Measurements from ENCODE around the gene TMEM184C. TPM values are rescaled to one million over a fixed set of nuclear protein-coding genes. Genes with fewer than 3 reads are reported as not detected.

Gene TMEM184C
- total RNA-seq, 1 experiment from 2014 or later, result 43.8 TPM

DNA sequence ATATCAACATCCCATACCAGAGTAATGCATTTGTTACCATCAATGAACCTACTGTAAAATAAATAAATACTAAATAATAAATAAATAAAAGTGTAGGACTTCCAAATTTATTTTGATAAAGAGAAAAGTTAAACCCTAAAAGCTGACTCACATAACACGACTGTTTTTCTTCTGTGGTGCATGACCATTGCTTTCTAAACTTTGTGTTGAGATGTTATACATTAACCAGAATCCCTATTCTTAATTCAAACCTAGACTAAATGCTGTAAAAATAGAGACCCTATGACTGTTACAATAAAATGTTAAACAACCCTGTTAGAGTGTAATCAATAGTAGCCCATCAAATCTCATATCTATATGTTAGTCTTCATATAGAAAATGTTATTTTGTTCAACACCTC lies 87.6 kb downstream of the TMEM184C start:
- Mint-ChIP-seq H3K36me3 (ENCODE audit: insufficient read depth in 1 of 3, low read depth in 3 of 3) (no peaks in the 10 kb centered on the region), H3K4me1 (peaks cover 4 to 7% of the 10 kb centered on the region in 2 experiments; a peak in 3 of 4 replicates), H3K9me3 (peaks cover 0 to 2% of the 10 kb centered on the region in 2 experiments; a peak in 2 of 5 replicates), H3K4me3 (no peak overlapping the region), H3K27me3 (ENCODE audit: low read depth) (no peaks in the 10 kb centered on the region; the same call in 1 of the 2 replicates), H3K27ac (no peak overlapping the region)
- Histone ChIP-seq H3T11ph (ENCODE audit: low read length) (no peak overlapping the region), H2BK120ac (ENCODE audit: low read depth, low read length, poor library complexity, severe bottlenecking) (no peak overlapping the region), H2AK5ac (ENCODE audit: insufficient read length, low read length) (no peak overlapping the region), H3K79me2 (ENCODE audit: insufficient read depth, low read length) (no peaks in the 10 kb centered on the region), H3K79me1 (ENCODE audit: insufficient read depth, low read depth, low read length, poor library complexity, severe bottlenecking) (no peaks in the 10 kb centered on the region), H4K91ac (ENCODE audit: insufficient read length, low read depth, low read length) (no peak overlapping the region), H3K9me3 (ENCODE audit: control insufficient read depth, low read depth, low read length) (no peaks in the 10 kb centered on the region), H3K4me1 (ENCODE audit: insufficient read depth, low read length) (no peaks in the 10 kb centered on the region), H2BK15ac (ENCODE audit: low read depth, low read length) (no peak overlapping the region), H3K27ac (ENCODE audit: insufficient read length, low read depth, low read length) (no peak overlapping the region), H3K23me2 (ENCODE audit: insufficient read length, low read depth, low read length, poor library complexity, severe bottlenecking) (no peaks in the 10 kb centered on the region), H2BK20ac (ENCODE audit: low read depth, low read length, poor library complexity, severe bottlenecking) (no peak overlapping the region), H2AFZ (ENCODE audit: low read length) (no peak overlapping the region), H3K27me3 (ENCODE audit: insufficient read depth, low read length) (no peaks in the 10 kb centered on the region), H2BK12ac (ENCODE audit: insufficient read length, low read depth, low read length) (no peak overlapping the region), H4K20me1 (ENCODE audit: control insufficient read depth, insufficient read depth, insufficient read length) (no peaks in the 10 kb centered on the region), H3K4me2 (ENCODE audit: insufficient read depth, insufficient read length, low read length) (no peak overlapping the region), H3K14ac (ENCODE audit: insufficient read depth, low read length) (no peak overlapping the region), H3K23ac (ENCODE audit: insufficient read length, low read depth, low read length) (no peak overlapping the region), H3K18ac (ENCODE audit: insufficient read length, low read depth, low read length) (no peak overlapping the region), H4K5ac (ENCODE audit: insufficient read length, low read depth, low read length) (no peak overlapping the region), H3K56ac (ENCODE audit: insufficient read length, low read depth, low read length) (no peak overlapping the region), H4K8ac (replicated peaks; ENCODE audit: insufficient read length, low read depth, low read length) (no peak overlapping the region), H2BK5ac (ENCODE audit: insufficient read length, low read length) (no peak overlapping the region), H3K9ac (ENCODE audit: extremely low read depth, insufficient read length, low read length) (no peak overlapping the region), H3K4ac (ENCODE audit: low read depth, low read length) (no peak overlapping the region)
- TF ChIP-seq, protein P1, sequence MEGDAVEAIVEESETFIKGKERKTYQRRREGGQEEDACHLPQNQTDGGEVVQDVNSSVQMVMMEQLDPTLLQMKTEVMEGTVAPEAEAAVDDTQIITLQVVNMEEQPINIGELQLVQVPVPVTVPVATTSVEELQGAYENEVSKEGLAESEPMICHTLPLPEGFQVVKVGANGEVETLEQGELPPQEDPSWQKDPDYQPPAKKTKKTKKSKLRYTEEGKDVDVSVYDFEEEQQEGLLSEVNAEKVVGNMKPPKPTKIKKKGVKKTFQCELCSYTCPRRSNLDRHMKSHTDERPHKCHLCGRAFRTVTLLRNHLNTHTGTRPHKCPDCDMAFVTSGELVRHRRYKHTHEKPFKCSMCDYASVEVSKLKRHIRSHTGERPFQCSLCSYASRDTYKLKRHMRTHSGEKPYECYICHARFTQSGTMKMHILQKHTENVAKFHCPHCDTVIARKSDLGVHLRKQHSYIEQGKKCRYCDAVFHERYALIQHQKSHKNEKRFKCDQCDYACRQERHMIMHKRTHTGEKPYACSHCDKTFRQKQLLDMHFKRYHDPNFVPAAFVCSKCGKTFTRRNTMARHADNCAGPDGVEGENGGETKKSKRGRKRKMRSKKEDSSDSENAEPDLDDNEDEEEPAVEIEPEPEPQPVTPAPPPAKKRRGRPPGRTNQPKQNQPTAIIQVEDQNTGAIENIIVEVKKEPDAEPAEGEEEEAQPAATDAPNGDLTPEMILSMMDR (conservative IDR thresholded peaks at IDR 0.05), result no peak
- DNase-seq, result no peak
- WGBS (ENCODE audit: extremely low coverage, insufficient read length, low lambda C conversion rate), result no CpG with 5 or more reads among the region's 1 CpG
